Glomerular endothelial cell (primary cell): Measurements from ENCODE around the gene FOXJ1. TPM values are rescaled to one million over a fixed set of nuclear protein-coding genes. Genes with fewer than 3 reads are reported as not detected.

Experiments
- DNase-seq: peaks from one replicate; pipeline ENCODE4 v3.0.0-alpha.2; 2011; ENCODE audit warnings: low read depth, low spot score; ENCODE audit errors: extremely low read depth
- total RNA-seq: library from RNA; depleted of rRNA; stranded (reverse); fragments of >200 nt; gene quantifications from 2 replicates; pipeline ENCODE4 v1.2.3, GENCODE V29; 2015

FOXJ1 gene
- total RNA-seq, 1 donor from 2014 or later: 0.18 TPM

DNA sequence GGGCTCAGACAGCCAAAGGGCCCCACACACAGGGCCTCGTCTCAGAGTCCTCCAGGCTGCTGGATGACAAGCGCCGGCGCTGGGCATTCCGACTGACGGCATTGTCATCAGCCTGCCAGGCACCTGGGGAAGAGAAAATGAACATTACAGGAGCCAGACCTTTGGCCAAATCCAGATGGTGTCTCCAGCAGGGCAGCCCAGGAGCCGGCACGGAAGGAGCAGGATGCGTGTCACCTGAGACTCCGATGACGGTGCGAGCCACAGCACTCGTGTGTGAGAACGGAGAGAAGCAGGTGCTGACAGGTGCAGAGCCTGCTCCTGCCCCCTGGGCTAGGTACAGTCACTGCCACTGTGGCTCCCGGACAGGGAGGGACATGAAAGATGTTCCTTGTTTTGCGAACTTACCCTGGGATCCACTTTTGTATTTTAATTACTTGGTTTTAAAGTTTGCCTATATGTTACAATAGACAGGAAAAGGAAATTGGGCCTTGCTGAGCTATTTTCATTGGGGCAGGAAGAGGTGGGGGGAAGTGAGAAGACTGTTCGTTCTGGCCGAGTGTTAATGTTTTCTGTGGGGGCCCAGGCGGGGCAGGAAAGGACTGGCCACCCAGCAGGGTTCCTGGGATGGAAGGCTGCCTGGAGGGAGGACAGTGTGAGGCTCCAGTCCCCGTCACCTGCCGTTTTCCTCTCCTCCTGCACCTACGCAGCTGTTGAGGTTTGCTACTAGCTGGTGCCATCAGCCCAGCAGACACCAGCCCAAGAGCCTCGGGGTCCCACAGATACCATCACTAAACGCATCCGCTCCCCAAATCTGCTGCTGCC, 4.4 kb upstream of the FOXJ1 start:
- no peak for DNase-seq

DNA sequence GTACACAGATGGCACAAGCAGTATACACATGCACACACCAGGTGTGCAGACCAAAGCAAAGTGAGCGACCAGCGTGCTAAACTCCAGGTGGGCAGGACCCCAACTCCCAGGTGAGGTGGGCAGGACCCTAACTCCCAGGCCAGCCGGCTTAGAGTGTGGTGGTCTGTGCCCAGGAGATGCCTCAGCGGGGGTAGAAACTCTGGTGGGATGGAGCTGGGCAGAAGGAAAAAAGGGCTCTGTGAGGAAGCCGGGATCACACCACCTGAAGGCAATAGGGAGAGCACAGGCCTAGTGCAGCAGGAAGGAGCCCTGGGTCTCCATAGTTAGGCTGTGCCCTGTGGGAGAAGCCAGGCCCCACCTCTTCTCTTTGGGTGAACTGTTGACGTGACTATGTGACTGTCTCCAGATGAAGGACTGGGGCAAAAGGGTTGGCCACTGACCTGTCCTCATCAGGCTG, 1.6 kb upstream of the FOXJ1 start:
- DNase-seq: no peak

DNA sequence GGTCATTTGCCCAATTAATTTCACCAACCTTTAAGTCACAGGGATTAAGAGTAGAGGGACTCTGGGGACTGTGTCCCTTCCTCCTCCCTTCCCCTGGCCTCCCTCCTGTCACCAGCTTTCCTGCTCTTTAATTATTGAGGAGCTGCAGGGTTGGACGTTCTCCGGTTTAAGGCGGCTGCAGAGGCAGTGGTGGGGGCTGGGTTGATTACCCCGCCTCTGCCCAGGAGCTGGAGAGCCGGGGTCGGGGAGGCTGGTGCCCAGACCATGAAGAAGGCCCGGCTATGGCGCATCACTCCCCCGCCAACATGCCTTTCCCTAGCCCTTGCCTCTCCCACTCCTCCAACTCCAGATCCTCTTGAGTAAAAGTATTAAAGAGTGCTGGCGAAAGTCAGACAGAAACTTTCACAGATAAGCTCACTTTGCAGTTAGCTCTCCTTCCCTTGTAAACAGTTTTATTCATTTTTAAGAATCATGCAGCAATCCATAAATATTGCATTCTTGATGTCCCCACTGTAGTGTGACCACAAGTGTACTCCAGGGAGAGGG, 1.1 kb upstream of the FOXJ1 start:
- no peak for DNase-seq

DNA sequence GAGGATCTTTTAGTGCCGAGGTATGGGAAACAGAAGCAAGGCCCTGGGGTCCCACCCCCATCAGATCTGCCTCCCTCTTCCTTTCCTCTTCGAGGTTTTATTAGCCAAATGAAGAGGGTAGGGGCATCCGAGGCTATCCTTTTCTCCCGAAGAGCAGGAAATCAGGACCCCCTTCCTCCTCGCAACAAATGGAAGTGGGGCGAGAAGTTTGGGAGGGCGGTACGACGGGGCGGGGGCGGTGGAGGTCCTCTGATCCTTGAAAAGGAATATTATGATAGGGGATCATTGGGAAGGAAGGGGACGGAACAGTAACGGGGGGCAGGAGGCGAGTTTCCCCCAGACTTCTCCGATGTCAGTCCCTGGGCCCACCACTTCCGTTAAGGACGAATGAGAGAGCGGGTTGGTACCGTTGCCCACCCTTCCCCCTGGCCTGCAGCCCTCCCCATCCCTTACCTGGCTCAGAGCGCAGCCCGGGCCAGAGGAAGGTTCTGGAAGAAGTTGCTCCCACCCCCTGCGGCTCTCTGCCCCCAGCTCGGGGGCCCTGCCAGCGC, 309 bp downstream of the FOXJ1 start:
- DNase-seq: no peak

DNA sequence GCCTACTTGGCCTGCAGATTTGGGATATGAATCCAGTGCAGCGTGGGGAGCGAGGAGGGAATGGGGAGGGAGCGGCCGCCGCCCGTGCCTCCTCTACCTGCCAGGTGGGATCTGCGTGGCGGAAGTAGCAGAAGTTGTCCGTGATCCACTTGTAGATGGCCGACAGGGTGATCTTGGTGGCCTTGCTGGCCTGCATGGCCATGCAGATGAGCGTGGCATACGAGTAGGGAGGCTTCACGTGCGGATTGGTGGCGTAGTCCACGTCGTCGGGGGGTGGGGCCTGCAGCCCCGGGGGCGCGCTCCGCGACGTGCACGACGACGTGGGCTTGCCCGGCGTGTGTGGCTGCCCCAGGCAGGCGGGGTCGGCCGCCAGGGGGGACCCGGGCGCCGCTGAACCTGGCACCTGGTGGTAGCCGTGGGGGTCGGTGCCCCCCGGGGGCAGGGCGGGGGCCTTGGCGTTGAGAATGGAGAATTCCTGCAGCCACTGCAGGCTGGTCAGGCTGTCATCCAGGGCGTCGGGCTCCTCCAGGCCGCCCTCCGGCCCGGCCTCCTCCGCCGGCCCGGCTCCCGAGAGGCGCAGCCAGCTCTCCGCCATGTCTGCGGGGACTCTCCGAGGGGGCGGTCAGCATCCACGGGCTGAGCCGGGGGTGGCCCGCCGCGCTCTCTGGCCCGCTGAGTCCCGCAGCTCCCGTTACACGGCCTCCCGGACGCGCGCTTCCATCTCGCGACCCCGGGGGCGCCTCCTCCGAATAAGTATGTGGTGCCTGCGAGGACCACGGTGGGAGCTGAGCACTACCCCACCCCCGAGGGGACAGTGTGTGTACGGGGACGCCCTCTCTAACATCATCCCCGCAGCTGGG, 1.0 kb downstream of the FOXJ1 start:
- no peak for DNase-seq

DNA sequence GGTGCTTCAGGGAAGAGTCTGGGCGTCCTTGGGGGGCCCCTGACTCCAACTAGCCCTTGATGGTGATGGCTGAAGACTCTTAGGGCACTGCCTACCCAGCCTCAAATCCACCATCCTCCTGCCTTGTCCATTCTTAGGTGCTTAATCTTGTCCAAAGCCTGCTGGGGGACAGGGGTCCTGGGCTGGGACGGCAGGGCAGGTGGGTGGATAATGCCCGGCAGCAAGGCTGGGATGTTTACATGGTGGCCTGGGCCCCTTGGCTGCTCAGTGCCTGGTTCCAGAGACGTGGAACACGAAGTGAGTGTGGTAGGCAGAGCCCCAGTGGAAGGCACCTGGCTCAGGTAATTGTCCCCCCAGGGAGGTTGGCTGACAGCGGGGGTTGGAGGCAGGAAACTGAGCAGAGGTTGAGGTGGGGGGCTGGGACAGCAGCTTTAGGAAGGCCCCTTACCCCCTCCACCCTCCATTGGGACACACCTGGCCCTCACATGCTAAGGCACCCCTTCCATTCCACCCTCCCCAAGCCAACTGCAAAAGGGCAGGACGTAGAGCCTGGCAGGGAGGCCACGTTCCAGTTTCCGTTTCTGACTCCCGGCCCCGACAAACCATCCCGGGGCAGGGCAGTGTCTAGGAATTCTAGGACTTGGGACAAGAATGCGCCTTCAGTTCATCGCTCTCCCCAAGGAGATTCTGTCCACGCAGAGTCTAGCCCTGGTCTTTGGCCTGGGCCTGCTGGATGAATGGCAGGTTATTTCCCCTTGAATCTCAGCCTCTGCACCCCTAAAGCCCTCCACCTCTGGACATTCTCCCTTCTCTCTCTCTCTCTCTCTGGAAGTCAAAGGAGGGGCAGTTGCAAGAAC, 1.9 kb downstream of the FOXJ1 start:
- DNase-seq: no peak

DNA sequence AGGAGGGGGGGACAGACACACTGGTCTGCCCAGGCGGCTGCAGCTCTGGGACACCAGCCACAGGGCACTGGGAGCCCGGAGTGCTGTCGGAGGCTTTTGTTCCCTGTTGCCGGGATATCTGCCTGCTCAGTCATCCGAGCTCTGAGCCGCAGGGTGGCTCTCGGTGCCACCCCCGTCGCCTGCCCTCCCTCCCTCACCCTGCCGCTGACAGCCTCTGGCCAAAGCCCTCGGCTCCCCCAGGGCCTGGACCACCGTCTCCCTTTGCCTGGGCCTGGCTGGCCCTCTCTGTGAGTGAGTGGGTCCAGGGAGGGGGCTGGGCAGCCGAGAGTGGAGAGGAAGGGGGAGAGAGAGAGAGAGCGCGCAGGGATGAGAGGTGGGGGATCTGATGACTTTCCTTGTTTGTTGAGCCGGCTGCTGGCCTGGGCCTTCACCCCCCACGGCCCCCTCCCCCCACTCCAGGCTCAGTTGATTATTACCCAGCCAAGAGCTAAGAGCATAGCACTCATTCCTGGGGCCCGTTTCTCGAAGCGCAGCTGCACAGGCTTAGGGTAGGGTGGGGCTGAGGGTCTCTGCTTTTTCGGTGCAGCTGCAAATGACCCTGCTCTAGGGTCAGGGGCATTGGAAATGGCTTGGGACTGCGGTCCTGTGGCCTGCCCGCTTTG, 2.7 kb downstream of the FOXJ1 start:
- no peak for DNase-seq

DNA sequence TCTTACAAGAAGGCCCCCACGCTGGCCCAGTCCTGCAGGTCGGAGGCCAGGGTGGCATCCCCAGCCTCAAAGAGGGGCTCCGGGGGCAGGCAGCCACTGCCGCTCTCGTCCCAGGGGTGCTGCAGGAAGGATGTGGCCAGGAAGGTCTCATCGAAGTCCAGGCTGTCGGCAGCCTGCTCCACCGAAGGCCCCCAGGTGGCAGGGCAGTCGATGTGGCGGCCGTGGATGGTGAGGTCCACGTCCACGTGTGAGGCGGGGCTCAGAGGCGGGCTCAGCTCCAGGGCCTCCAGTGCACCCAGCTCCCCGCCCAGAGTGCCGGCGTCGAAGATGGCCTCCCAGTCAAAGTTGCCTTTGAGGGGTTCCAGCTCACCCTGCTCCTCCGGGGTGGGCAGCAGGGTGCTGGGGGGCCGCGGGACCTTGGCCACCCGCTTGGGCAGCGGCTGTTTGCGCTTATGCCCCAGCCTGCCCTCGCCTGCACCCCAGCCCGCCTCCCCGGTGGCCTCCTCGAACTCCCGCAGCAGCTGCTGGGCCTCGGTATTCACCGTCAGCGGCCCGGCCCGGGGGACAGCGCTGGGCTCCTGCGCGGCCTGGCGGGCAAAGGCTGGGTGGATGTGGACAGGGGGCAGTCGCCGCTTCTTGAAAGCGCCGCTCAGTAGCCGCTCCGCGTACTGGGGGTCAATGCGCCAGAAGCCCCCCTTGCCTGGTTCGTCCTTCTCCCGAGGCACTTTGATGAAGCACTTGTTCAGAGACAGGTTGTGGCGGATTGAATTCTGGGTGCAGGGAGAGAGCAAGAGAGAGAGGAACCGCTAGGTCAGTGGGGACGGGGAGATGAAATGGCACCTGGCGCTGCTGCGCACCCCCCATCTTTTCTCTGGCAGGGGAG, 3.5 kb downstream of the FOXJ1 start:
- DNase-seq: no peak

DNA sequence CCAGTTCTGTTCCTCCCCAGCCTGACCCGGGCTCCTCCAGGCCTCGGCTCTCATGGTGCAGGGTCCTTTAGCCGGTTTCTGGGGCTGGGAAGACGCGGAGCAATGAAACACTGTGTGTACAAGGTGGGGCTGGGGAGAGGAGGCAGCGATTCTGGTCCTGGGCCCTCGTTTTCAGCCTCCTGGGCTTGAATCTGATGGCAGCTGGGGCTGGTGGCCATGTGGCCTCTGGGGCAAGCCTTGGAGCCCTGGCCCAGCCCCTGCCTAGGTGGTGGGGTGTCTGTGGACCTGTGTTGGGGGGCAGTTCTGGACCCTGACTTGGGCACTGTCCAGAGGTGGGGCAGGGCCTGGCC, 4.1 kb downstream of the FOXJ1 start:
- DNase-seq: no peak

DNA sequence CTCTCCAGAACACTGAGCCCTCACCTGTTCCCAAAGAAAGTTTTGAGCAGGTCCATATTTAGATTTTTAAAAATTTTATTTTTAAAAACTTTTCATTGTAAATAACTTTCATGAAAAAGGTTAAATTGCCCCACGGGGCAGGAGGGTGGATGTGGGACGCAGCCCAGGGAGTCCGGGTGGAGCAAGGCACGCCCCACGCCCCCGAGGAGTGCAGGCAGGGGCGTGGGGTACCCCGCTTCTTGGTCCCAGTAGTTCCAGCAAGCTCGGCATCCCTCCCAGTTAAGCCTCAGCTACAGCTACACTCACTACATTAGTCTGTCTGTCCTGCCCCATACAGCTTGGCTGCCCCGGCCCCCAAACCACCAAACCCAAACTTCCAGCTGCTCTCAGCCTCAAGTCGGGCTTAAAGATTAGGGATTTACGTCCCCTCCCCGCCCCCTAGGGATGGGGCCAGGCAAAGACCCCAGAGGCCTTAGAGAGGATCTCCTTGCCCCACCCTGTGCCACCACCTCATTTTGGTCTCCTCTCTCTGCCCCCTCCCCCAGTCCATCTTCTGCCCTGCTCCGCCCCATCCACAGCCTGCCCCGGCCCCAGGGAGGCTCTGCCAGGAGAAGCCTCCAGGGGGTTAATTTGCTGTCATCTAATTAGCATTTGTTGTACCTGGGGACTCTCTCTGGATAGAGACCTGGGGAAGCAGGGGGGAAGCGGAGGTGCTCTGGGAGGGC, 4.6 kb downstream of the FOXJ1 start:
- DNase-seq: no peak

DNA sequence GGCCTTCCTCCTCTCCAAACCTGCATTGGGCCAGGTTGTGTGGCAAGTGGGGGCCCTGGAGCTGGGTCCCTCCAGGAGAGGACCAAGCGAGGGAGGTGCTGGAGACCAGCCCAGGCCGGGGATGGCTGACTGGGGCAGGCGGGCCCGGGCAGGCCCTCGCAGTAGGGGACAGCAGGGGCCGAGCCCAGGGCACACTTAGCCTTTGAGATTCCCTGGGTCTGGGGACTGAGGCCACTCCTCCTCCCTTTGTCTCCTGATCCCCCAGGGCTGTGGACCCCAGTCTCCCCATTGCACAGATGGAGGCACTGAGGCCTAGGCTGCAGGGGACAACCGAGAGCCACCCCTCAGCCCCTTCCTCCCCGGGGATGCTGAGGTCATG, 5.2 kb downstream of the FOXJ1 start:
- DNase-seq: no peak

DNA sequence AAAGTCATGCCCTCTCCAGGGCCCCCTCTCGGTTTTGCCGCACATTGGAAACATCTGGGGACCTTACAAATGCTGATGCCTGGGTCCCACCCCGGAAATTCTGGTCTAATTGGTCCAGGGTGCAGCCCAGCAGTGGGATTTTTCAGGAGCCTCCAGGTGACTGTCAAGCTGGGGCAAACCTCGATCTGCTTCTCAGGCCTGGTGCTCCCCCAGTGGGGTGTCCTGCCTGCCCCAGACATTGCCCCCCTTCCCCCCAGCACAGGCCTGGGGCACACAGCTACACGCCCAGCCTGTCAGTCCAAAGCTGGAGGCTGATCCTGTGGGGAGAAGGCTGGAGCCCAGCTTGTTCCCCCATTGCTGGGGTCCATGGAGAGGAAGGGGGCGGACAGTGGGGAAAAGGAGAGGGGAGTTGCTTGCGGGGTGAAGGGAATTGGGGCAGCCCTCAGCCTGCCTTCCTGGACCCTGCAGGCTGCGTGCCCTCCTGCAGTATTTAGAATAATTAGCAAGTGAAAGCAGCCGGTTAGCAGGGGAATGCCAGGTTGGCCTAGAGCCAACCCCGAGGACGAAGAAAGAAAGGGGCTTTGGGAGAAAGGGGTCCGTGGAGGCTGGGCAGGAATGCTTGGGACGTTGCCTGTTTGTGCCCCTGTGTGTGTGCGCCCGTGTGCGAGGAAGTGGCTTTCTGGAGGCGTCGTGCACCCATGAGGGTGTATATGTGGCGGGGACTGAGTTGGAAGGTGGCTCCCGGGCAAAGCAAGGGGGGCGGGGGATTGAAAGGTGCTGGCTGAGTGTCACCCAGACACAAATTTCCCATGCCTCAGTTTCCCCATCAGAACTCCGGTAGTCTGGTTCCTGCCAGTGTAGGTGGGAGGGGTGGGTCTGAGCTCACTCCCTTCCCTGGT, 5.9 kb downstream of the FOXJ1 start:
- DNase-seq: no peak

DNA sequence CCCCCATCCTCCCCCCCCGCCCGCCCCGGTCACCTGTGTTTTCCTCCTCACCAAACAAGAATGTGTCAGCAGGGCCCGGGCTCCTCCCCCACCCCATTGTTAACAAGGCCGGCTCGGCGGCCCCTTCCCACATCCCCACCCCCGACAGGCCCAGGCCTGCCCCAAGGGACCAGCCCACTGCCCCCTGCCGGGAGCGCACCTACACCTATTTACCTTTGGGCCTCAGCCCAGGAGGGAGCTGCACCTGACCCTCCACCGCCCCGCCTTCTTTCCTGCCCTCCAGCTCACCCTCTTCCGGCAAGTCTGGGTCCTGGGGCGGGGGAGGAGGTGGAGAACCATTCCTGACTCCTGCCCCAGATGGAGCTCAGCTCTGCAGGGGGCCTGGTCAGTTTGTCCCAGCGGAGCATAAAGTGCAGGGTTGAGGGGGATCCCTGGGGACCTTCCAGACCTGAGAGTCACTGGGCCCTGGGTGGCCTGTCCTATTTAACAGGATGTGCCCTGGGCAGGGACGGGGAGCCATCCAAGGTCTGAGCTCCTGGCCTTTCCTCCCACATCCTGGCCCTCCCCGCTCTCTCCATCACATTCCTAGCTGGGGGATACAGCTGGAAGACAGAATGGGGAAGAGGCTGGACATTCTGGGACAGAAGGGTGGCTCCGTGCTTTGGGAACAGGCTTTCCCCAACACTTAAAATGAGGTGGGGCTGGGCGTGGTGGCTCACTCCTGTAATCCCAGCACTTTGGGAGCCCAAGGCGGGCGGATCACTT, 8.3 kb downstream of the FOXJ1 start:
- no peak for DNase-seq

DNA sequence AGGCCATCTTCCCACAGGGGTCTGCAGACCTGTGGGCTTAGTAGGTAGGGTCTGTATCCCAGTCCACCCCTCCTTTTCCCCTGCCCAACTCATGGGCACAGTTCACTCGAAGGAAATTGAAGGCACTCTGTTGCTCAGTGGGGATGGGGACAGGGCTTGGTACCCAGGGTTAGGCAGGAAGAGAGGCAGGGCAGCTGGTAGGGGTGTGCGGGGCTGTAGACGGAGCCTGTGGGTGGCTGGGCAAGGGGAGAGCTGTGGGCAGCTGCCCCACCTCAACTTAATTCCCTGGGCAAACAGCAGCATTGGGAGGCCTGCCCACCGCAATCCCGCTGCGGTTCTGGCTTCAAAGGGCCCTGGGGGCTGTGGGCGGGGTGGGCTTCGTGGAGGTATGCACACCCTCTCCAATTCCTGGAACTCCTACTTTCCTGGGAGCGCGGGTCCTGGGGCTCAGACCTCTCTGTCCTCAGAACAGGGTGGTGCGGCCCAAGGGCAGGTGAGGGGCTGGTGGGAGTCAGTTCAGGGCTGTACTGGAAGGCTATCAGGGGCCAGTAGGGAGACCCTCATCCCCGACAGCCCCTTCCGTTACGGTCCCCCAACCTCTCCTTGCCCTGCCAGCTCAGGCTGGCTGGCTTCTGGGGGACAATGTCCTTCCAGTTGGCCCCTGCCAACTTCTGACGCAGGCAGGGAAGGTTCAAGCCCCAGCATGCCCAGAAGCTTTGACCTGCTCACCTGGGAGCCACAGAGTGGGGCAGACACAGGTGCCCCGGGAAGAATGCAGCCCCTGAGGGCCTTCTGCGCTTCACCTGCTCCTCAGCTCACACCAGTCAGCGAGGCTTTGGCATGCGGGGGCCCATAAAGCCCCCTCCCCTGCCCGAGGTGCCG, 9.1 kb downstream of the FOXJ1 start:
- DNase-seq: no peak

DNA sequence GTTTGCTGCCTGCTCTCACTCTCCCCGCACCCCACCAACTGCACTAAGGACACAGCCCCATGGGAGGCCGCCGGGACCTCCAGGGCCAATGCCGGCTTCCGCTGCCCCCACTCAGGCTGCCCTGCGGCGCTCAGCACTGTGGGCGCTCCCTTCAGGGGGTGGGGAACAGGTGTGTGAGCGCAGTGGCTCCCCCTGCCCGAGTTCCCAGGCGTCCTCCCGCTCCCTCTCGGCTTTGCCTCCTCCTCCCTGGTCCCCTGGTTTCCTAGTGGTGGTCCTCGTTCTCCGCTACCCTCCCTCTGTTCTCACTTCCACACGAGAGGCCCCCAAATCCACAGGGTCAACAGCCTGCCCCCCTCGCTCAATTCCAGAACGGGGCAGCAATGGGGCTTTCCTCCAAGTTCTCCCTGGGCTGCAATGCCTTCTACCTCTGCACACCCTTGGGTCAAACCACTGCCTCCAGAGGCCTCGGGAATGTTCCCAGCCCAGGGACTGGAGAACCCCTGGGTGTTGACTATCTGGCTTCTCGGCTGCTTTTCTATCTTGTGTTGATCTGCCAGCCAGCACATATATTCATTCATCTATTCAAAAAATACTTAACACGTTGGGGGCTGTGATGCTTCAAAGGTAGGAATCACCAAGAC, 9.9 kb downstream of the FOXJ1 start:
- DNase-seq: no peak
